ENCODE measurements around the gene PIK3CB.
"Not testable (repeated sequence)": the region's sequence is repeated elsewhere in the genome, so short reads cannot be mapped to it uniquely, and the experiment has no call there.

PIK3CB gene

DNA sequence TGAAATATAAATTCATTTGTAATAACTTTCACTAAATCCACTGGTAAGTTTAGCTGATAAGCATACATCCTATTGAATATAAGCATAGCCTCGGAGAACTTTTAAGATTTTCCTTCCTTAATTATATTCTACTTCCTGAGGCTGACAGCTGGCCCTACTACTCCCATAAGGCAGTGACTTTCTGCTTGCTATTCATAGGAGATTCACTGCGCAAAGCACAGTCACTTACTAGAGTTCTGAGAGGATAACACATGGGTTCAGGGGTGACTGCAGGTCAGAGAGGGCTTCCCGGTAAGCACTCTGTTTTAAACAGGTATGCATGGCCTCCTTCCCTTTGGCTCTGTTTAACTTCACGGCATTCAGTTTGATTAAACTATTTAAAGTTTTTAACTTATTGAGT lies 150.3 kb downstream of the PIK3CB start:
- no peak for DNase-seq

DNA sequence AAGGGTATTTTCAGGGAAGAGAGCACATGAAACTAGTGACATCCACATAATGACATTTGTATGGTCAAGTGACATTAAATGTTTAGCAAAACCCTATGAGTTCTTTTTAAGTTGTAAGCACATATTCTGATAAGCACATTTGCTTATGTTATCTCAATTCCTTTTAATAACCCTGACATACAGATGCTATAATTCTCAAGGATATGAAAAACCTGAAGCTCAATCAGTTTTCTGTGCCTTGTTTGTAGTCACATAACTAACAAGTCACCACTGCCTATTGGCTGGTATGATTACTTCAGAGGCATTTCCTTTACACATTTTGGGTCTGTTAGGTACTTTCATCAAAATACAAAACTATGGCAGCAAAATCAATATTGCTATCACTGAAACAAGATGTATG lies 152.1 kb downstream of the PIK3CB start:
- no peak for DNase-seq

DNA sequence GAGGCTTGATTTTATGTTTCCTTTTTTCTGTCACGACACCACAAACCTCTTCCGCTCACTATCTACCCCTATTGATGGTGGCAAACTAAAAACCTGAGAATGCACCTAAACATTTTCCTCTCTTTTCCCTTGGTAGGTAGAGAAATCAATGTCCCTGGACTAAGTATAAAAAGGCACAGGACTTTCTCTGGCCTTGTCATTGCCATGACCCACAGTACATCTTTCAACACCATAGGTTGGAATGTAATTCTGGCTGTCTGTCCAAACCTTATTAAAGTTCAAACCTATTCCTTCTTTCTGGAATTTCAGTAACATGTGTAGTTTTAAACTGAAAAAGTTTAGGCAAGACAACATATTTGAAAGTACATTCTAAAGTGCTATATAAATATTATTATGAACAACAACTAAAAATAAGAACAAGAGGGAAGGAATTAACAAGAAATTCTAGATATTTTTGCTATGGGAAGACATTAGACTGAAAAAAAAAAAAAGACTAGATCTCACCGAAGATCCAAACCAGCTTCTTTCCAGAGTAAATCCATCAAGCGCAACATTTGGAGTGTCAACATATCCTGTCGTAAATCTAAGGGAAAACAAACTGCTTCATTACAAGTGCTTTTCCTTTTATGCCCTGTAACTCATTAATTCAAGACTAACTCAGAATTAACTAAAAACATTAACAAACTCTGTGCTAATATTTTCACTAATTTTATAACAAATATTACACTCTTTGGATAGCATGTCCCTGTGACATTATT lies 153.1 kb downstream of the PIK3CB start:
- no peak for DNase-seq

DNA sequence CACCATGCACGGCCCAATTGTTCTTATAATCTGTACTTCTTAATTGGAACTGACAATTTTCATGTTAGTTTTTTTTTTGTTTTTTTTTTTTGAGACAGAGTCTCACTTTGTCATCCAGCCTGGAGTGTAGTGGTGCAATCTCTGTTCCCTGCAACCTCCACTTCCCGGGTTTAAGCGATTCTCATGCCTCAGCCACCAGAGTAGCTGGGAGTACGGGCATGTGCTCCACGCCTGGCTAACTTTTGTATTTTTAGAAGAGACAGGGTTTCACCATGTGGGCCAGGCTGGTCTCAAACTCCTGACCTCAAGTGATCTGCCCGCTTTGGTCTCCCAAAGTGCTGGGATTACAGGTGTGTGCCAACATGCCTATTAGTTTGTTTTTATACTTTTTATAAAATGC lies 153.8 kb downstream of the PIK3CB start:
- not testable (repeated sequence) for DNase-seq

DNA sequence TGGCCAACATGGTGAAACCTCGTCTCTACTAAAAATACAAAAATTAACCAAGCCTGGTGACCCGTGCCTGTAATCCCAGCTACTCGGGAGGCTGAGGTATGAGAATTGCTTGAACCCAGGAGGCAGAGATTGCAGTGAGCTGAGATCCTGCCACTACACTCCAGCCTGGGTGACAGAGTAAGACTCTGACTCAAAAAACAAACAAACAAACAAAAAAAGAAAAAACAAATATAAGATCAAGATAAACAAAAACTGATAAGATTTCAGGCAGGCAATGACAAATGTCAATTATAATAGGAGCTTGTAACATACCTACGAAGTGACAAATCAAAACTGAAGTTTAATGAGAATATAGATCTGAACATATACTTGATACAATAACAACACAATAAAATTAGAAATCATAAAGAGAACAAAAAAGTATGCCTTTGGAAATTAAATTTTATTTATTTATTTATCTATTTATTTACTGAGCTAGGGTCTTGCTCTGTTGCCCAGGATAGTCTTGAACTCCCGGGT lies 155.8 kb downstream of the PIK3CB start:
- DNase-seq = no peak

DNA sequence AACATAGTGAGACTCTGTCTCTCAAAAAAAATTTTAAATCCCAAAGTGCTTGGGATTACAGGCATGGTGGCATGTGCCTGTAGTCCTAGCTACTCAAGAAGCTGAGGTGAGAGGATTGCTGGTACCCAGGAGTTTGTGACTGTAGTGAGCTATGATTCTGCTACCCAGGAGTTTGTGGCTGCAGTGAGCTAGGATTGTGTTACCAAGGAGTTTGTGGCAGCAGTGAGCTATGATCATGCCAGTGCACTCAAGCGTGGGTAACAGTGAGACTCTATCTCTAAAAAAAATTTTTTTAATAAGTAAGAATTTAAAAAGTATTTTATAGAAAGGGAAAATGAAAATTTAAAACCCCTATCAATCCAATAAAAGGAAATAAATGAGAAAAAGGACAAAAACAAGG lies 156.6 kb downstream of the PIK3CB start:
- DNase-seq = no peak

DNA sequence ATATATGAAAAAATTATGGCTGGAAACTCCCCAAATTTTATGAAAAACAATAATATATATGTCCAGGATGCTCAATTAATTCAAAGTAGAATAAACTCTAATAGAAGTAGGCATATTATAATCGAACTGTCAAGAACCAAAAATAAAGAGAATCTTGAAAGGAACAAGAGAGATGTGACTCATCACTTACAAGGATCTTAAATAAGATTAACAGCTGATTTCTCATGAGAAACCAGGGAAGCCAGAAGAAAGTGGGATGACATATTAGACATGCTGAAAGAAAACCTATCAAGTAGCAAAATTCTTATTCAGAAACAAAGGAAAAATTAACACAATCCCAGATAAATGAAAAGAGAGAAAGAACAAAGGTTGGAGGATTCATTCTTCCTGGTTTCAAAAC lies 159.3 kb downstream of the PIK3CB start:
- no peak for DNase-seq

DNA sequence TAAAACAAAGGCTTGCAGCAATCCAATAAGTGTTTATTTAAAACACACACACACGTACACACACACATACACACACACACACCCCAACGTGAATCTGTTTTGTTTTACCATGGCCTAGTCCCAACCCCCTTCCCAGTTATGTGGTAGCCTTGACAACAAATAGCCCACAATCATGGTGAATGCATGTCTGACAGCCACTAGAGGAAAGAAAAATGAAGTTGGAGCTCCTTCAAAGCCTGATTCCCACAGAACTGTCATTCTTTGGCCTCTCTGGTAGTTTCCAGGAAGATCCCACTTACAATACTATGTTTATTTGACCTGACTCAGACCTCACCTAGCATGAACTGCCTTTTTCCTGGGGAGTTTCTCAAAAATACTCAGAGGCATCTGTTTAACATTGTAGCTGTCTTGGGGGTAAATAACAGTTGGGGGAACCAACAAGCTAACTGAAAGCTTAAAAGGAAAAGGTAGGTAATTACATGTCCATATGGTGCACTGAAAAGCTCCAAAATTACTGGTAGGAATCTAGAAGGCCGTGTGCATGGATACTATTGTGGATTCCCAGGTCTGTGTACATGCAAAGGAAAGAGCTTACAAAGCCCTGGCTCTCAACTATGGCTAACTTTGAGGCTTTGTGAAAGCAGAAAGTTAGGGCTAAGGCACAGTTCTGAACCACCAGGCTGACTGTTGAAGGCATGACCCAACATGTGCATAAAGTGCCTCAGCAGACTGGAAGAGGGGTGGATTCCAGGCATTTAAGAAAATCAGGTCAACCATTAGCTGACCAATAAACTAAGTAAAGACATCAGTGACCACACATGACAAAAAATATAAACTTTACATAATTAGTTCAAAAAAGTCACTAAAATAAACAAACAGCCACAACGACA lies 160.8 kb downstream of the PIK3CB start:
- DNase-seq = no peak

DNA sequence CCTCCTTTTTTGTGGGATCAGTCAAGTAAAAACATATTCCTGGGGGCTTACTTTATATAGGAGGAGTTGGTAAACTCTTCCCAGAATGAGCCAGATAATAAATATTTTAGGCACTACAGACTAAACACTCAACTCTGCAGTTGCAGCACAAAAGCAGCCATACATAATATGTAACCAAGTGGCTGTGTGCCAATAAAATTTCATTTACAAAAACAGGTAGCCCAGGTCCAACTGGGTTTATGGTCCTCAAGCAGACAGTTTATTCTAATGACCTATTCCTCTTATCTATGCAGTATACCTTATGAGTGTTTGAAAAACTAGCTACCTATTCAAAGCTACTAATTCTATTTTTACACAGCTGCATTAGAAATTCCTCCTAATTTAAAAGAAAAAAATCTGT lies 164.3 kb downstream of the PIK3CB start:
- no peak for DNase-seq

DNA sequence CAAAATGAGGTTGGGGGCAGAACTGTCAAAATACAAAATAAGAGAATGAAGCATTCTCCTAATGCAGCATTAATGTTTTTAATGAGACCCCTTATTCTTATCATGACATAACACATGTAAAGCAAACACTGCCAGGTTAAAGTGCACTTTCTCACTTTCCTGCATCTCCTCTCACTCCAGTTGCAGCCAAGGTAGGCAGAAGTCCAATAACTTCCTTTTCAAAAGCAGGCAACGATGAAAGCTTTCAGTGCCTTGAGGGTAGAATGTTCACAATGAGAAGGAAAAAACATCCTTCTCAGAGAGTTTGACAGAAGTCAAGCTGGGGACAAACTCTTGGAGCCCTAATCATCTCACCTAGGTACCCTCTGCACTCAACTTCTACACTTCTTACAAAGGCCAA lies 166.6 kb downstream of the PIK3CB start:
- no peak for DNase-seq

DNA sequence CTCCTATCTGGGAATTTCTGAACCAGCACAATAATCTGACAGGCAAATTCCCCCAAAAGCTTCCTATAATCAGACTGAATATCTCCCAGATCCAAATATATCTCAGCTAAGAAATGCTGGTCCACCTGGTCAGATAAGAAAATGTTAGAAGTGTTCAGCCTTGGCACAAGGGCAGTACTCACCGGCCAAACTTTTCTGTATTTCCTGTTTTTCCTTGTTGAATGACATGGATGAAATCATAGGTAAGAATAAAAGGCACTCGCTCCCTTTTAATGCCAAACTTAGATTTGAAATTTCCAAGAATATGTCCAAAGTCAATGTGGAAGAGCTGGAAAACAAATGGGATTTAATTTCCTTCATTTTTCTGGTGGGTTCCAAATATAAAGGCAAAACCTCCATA lies 177.2 kb downstream of the PIK3CB start:
- no peak for DNase-seq

DNA sequence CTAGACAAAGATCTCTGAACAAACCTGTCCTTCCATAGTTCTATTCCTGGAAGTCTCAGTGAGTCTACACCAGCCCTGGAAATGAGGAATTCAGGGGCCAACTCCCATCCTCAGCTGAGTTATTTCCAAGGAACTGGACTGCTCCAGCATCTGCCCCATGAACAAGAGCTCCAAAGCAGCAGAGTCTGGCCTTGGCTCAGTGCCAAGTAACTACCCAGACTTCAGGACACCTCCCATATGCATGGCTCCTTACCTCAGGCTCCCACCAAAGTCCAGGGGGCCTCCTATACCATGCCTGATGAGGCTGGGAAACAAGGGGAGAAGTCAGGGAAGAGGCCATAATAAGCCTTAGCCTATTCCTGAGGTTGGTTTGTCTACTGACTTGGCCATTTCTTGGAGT lies 181.2 kb downstream of the PIK3CB start:
- peak in 1 of 56 donors; percentile 4 for DNase-seq

DNA sequence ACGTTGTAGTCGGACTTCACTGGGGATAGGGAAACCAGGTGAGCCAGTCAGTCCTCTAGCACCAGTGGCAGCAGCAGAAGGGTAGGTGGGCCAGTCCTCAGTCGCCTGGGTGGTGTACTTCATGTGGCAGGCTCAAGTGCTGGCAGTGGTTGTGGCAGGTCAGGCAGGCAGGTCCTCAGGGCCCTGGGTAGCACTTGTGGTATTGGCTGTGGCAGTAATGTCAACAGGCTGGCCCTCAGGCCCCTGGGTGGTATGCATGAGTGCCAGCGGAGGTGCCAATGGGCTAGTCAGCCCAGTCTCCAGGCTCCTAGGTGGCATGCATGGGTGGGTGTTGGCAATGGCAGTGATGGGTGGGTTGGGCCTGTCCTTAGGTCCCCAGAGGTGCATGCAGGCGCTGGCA lies 185.6 kb downstream of the PIK3CB start:
- DNase-seq = no peak

DNA sequence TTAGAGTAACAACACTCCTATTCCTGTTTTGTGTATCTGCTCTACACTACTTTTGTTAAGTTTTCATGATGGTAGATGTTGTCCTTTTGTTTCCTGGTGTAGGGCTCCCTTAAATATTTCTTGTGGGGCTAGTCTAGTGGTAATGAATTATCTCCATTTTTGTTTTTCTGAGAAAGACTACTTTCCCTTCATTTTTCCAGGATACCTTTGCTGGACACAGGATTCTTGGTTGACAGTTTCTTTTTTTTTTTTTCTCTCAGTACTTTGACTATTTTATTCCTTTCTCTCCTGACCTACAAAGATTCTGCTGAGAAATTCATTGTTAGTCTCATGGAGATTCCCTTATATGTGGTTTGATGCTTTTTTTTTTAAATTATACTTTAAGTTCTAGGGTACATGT lies 188.2 kb downstream of the PIK3CB start:
- no peak for DNase-seq

DNA sequence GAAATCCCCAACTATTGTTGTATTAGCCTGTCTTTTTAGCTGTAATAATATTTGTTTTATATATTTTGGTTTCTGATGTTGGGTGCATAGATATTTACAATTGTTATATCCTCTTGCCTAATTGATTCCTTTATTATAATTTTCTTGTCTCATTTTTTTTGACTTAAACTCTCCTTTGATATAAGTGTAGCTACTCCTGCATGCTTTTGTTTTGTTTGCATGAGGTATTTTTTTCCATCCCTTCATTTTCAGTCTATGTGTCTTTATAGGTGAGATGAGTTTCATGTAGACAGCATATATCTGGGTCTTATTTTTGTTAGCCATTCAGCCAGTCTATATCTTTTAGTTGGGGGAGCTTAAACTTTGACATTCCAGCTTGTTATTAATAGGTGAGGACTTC lies 188.7 kb downstream of the PIK3CB start:
- no peak for DNase-seq

DNA sequence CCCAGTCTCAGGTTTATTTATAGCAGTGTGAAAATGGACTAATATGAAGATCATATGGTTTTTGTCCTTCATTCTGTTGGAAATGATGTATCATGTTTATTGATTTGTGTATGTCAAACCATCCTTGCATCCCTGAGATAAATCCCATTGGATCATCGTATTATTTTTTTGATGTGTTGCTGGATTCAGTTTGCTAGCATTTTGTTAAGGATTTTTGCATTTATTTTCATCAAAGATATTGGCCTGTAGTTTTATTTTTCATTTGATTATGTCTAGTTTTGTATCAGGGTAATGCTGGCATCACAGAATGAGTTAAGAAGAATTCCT lies 191.8 kb downstream of the PIK3CB start:
- DNase-seq = no peak

DNA sequence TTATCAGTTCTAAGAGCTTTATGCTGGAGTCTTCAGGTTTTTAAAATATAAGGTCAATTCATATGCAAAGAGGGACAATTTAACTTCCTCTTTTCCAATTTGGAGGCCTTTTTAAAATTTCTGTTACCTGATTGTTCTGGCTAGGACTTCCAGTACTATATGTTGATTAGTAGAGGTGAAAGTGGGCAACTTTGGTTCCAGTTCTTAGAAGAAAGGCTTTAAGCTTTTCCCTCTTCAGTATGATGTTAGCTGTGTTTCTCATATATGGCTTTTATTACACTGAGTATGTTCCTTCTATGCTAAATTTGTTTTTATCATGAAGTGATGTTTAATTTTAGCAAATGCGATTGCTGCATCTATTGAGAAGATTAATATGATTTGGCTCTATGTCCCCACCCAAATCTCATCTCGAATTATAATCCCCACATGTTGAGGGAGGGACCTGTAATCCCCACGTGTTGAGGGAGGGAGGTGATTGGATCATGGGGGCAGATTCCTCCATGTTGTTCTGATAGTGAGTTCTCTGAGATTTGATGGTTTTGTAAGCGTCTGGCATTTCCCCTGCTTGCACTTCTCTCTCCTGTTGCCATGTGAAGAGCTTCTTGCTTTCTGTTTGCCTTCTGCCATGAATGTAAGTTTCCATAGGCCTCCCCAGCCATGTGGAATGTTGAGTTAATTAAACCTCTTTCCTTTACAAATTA lies 192.4 kb downstream of the PIK3CB start:
- no peak for DNase-seq

DNA sequence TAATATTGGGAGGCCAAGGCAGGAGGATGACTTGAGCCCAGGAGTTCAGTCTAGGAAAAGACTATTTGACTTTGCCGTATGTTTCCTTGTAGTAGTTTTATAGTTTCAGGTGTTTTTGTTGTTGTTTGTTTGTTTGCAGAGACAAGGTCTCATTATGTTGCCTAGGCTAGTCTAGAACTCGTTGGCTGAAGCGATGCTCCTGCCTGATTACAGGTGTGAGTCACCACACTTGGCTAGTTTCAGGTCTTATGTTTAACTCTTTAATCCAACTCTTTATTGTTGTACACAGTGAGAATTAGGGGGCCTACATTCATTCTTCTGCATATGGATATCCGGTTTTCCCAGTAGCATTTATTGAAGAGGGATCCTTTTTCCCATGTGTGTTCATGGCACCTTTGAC lies 194.2 kb downstream of the PIK3CB start:
- DNase-seq = no peak

DNA sequence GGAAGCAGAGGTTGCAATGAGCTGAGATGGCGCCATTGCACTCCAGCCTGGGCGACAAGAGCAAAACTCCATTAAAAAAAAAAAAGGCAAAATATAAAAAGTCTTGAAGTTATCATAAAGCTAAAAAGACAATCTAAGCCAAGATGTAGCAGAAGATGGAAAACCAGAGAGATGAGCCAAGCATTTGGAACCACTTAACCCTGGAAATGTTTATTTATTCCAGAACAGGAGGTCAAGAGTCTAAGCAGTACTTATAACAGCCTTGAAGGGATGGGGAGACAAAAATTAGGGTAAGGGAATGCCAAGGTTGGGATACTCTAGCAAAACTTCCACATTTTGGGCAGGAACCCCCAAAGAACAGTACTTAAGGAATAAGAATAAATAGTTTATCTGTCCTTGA lies 196.1 kb downstream of the PIK3CB start:
- DNase-seq = no peak

DNA sequence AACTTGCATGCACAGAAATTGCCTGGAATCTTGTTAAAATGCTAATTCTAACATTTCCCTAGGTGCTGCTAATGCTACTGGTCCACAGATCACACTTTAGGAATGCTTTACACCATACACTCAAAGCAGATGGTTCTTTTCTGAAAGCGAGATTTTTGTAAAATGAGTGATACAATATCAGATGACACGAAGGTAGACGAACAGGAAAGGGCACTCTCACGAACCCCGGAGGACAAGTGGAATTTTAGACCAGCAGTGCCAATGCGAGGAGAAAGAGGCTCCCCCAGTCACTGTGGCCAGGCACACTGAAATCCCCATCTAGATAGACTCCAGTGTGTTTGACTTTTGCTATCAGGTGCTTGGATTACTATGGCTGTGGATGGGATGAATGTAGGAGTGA lies 205.2 kb downstream of the PIK3CB start:
- DNase-seq = no peak

DNA sequence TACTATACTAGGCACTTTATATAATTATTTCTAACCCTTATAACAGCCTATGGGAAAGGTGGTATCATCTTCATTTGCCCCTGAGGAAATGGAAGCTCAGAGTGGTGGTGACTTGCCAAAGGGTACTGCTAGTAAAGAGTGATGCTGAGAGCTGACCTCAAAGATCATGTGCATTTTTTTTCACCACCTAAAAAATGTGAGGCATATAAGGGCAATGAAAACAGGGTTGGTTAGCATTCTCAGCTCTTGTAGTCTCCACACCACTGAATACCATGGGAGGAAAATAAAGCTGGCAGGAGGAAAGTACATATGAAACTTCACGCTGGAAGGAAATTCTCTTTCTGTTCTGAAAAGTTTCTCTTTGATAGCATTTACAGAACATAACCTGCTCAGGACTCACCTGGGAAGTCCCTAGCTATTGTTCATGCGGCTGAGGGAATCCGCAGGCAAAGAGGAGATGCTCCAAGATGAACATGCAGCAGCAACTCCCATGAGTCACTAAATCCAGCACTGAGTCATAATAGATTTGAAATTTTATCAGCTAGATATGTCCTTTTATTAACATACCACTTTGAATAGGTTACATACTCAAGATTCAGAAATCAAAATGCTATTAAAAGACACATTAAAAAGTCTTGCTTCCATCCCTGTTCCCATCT lies 208.9 kb downstream of the PIK3CB start:
- peak in 1 of 56 donors; percentile 8 for DNase-seq

DNA sequence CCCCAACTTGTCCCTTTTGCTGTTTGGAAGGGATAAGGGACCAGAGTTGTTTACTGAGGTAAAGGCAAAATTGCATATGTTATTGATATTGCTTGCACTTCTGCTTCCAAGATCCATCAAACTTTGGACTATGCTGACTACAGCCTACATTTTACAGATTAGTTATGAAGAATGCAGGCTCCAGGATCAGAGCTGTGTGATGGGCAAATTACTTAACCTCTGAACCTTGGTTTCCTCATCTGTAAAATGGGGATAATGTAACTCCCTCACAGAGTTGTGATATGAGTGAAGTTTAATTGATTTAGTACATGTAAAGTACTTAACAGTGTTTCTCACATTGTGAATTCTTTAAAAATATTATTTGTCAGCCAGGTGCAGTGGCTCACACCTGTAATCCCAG lies 210.2 kb downstream of the PIK3CB start:
- DNase-seq = no peak
